WTC11 (cell line): ENCODE measurements around the gene FOXC2. TPM values are rescaled to one million over a fixed set of nuclear protein-coding genes. Genes with fewer than 3 reads are reported as not detected.

Experiments
- ATAC-seq: fragments of 200-7000 bp; cut with Tn5 transposase; 2 replicates; pipeline ENCODE4 v1.10.0; 2021; ENCODE audit warnings: mild to moderate bottlenecking, moderate library complexity
- CTCF ChIA-PET: fragments of 300-600 bp; sonication (Branson Sonifier 250); formaldehyde crosslinking; loops from one replicate; lab custom pipeline; 2021; ENCODE audit warnings: antibody characterized with exemption; lab: Charles Lee
- POLR2A ChIA-PET: fragments of 350-600 bp; sonication (Branson Sonifier 250); formaldehyde crosslinking; loops from one replicate; lab custom pipeline; 2021; ENCODE audit warnings: antibody characterized with exemption; lab: Charles Lee
- DNase-seq: peaks from one replicate; pipeline ENCODE4 v3.0.0; 2021; ENCODE audit warnings: low spot score
- H3K27ac Mint-ChIP-seq: 2 replicates; pipeline ENCODE4 v1.8.0; 2021; ENCODE audit warnings: mixed read lengths
- H3K27me3 Mint-ChIP-seq: 2 replicates; pipeline ENCODE4 v1.8.0; 2021; ENCODE audit warnings: low read depth, mild to moderate bottlenecking, moderate library complexity, mixed read lengths
- H3K36me3 Mint-ChIP-seq: 2 replicates; pipeline ENCODE4 v1.8.0; 2021; ENCODE audit warnings: mixed read lengths
- H3K4me1 Mint-ChIP-seq: 2 replicates; pipeline ENCODE4 v1.8.0; 2022; ENCODE audit warnings: mixed read lengths
- H3K4me3 Mint-ChIP-seq: 2 replicates; pipeline ENCODE4 v1.8.0; 2021; ENCODE audit warnings: mild to moderate bottlenecking, moderate library complexity, mixed read lengths
- H3K9me3 Mint-ChIP-seq: 2 replicates; pipeline ENCODE4 v1.8.0; 2021; ENCODE audit warnings: mixed read lengths
- ATF1 ChIP-seq: sonication (generic); formaldehyde crosslinking; IDR thresholded peaks from 2 replicates; pipeline ENCODE4 v1.8.1; 2023; ENCODE audit warnings: mild to moderate bottlenecking, moderate library complexity, missing genetic modification reagents
- CREB1 ChIP-seq: sonication (generic); formaldehyde crosslinking; IDR thresholded peaks from 2 replicates; pipeline ENCODE4 v1.8.0; 2023; ENCODE audit warnings: mild to moderate bottlenecking, missing genetic modification reagents
- CREM ChIP-seq: sonication (generic); formaldehyde crosslinking; IDR thresholded peaks from 2 replicates; pipeline ENCODE4 v1.8.1; 2022; ENCODE audit warnings: mild to moderate bottlenecking, missing genetic modification reagents, moderate library complexity
- HMGA2 ChIP-seq: fragments of 250-450 bp; sonication (Bioruptor Pico); IDR thresholded peaks from 2 replicates; pipeline ENCODE4 v1.4.0; 2021; ENCODE audit warnings: mild to moderate bottlenecking, moderate library complexity
- NFYB ChIP-seq: sonication (generic); formaldehyde crosslinking; conservative IDR thresholded peaks from 2 replicates; pipeline ENCODE4 v1.8.0; 2022; ENCODE audit warnings: low read depth, missing genetic modification reagents
- NR3C1 ChIP-seq: sonication (generic); formaldehyde crosslinking; conservative IDR thresholded peaks from 2 replicates; pipeline ENCODE4 v1.8.1; 2023; ENCODE audit warnings: low read depth, mild to moderate bottlenecking, missing genetic modification reagents
- PRRX2 ChIP-seq: fragments of 250-450 bp; sonication (Bioruptor Pico); IDR thresholded peaks from 2 replicates; pipeline ENCODE4 v1.8.0; 2021; ENCODE audit warnings: mild to moderate bottlenecking
- RORB ChIP-seq: fragments of 250-450 bp; sonication (Bioruptor Pico); IDR thresholded peaks from 2 replicates; pipeline ENCODE4 v1.9.0; 2021; ENCODE audit warnings: mild to moderate bottlenecking
- TCF7 ChIP-seq: sonication (generic); formaldehyde crosslinking; IDR thresholded peaks from 2 replicates; pipeline ENCODE4 v1.8.0; 2022; ENCODE audit warnings: mild to moderate bottlenecking, low read depth, missing genetic modification reagents, moderate library complexity
- TEAD1 ChIP-seq: sonication (generic); formaldehyde crosslinking; IDR thresholded peaks from 2 replicates; pipeline ENCODE4 v1.8.0; 2022; ENCODE audit warnings: mild to moderate bottlenecking, missing genetic modification reagents
- ZNF396 ChIP-seq: fragments of 250-450 bp; sonication (Bioruptor Pico); IDR thresholded peaks from 2 replicates; pipeline ENCODE4 v1.8.0; 2021; ENCODE audit warnings: mild to moderate bottlenecking, moderate library complexity, borderline replicate concordance
- ZNF423 ChIP-seq: fragments of 250-450 bp; sonication (Bioruptor Pico); IDR thresholded peaks from 2 replicates; pipeline ENCODE4 v2.1.2; 2022; ENCODE audit warnings: mild to moderate bottlenecking, moderate library complexity
- total RNA-seq: library from RNA; stranded (reverse); gene quantifications from 3 replicates; pipeline ENCODE4 v1.2.3, GENCODE V29; 2021
- TF ChIP-seq, protein P1 (sequence below): sonication (generic); formaldehyde crosslinking; IDR thresholded peaks from 2 replicates; pipeline ENCODE4 v1.8.1; 2023; ENCODE audit warnings: mild to moderate bottlenecking, missing genetic modification reagents, borderline replicate concordance
- TF ChIP-seq, protein P2 (sequence below): sonication (generic); formaldehyde crosslinking; IDR thresholded peaks from 2 replicates; pipeline ENCODE4 v1.8.0; 2022; ENCODE audit warnings: mild to moderate bottlenecking, missing genetic modification reagents
- TF ChIP-seq, protein P3 (sequence below): sonication (generic); formaldehyde crosslinking; IDR thresholded peaks from 2 replicates; pipeline ENCODE4 v1.8.1; 2023; ENCODE audit warnings: mild to moderate bottlenecking, missing genetic modification reagents, moderate library complexity
- TF ChIP-seq, protein P4 (sequence below): sonication (generic); formaldehyde crosslinking; conservative IDR thresholded peaks from 2 replicates; pipeline ENCODE4 v1.8.1; 2023; ENCODE audit warnings: mild to moderate bottlenecking, low read depth, missing genetic modification reagents, moderate library complexity
- TF ChIP-seq, protein P5 (sequence below): sonication (generic); formaldehyde crosslinking; IDR thresholded peaks from 2 replicates; pipeline ENCODE4 v1.8.0; 2023; ENCODE audit warnings: mild to moderate bottlenecking, missing genetic modification reagents

Gene FOXC2
- total RNA-seq, 1 experiment from 2014 or later, result 0.28 TPM

DNA sequence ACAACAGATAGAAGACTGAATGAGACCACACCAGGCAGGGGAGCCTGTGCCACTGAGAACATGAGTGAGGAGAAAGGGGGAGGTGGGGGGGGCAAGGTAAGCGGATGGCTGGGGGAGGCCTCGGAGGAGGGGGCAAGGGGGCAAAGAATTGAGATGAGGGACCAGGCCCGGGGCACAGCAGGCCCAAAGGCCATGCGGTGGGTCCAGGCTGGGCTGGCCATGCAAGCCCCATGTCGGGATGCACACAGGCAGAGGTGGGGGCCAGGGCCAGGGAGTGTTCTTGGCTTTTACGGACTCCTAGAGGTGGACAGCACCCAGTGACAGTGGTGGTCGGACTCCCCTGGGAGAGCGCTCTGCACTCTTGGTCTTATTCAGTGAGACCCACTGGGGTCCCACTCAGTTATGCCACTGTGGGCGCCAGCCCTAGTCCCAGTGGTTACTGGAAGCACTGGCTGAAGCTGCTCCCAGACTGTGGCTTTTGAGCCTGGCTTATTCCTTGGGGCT, 6.8 kb upstream of the FOXC2 start:
- peaks cover 14% of the 10 kb centered on the region for H3K4me1 Mint-ChIP-seq
- no peak for DNase-seq
- peaks cover 33% of the 10 kb centered on the region for H3K27me3 Mint-ChIP-seq
- no peaks in the 10 kb centered on the region for H3K36me3 Mint-ChIP-seq
- no peak overlapping the region for H3K4me3 Mint-ChIP-seq
- H3K9me3 Mint-ChIP-seq, result no peaks in the 10 kb centered on the region
- no peak for ATAC-seq
- ChIA-PET POLR2A (no interaction called here), CTCF (no interaction called here)
- no peak for TF ChIP-seq ZNF423
- TF ChIP-seq TCF7 (CRISPR knock-in tag), result no peak
- no peak for TF ChIP-seq CREB1
- TF ChIP-seq, protein P1, sequence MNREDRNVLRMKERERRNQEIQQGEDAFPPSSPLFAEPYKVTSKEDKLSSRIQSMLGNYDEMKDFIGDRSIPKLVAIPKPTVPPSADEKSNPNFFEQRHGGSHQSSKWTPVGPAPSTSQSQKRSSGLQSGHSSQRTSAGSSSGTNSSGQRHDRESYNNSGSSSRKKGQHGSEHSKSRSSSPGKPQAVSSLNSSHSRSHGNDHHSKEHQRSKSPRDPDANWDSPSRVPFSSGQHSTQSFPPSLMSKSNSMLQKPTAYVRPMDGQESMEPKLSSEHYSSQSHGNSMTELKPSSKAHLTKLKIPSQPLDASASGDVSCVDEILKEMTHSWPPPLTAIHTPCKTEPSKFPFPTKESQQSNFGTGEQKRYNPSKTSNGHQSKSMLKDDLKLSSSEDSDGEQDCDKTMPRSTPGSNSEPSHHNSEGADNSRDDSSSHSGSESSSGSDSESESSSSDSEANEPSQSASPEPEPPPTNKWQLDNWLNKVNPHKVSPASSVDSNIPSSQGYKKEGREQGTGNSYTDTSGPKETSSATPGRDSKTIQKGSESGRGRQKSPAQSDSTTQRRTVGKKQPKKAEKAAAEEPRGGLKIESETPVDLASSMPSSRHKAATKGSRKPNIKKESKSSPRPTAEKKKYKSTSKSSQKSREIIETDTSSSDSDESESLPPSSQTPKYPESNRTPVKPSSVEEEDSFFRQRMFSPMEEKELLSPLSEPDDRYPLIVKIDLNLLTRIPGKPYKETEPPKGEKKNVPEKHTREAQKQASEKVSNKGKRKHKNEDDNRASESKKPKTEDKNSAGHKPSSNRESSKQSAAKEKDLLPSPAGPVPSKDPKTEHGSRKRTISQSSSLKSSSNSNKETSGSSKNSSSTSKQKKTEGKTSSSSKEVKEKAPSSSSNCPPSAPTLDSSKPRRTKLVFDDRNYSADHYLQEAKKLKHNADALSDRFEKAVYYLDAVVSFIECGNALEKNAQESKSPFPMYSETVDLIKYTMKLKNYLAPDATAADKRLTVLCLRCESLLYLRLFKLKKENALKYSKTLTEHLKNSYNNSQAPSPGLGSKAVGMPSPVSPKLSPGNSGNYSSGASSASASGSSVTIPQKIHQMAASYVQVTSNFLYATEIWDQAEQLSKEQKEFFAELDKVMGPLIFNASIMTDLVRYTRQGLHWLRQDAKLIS (CRISPR knock-in tag), result no peak
- TF ChIP-seq TEAD1 (CRISPR knock-in tag), result no peak
- TF ChIP-seq PRRX2, result no peak
- TF ChIP-seq, protein P2, sequence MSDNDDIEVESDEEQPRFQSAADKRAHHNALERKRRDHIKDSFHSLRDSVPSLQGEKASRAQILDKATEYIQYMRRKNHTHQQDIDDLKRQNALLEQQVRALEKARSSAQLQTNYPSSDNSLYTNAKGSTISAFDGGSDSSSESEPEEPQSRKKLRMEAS (CRISPR knock-in tag), result no peak
- TF ChIP-seq RORB (CRISPR knock-in tag), result no peak
- TF ChIP-seq, protein P3, sequence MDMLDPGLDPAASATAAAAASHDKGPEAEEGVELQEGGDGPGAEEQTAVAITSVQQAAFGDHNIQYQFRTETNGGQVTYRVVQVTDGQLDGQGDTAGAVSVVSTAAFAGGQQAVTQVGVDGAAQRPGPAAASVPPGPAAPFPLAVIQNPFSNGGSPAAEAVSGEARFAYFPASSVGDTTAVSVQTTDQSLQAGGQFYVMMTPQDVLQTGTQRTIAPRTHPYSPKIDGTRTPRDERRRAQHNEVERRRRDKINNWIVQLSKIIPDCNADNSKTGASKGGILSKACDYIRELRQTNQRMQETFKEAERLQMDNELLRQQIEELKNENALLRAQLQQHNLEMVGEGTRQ (CRISPR knock-in tag), result no peak
- TF ChIP-seq NR3C1 (CRISPR knock-in tag), result no peak
- no peak overlapping the region for H3K27ac Mint-ChIP-seq

DNA sequence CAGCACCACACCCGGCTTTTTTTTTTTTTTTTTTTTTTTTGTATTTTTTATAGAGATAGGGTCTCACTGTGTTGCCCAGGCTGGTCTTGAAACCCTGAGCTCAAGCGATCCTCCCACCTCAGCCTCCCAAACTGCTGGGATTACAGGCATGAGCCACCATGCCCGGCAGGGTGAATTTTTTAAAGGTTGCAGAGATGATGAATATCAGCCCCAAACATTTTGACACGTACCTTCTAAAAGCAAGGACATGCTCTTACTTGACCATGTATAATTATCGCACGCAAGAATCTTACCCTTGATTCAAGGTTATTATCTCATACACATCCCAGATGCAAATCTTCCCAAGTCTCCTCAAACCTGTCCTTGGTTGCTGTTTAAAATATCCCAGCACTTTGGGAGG, 4.3 kb upstream of the FOXC2 start:
- no peaks in the 10 kb centered on the region for H3K9me3 Mint-ChIP-seq
- ChIA-PET CTCF (interaction anchor here (0.7 to 1.4 kb wide), 2 partner anchors 455 to 643 kb away, joined by 3 to 6 read pairs; no protein-coding TSS in a partner anchor), POLR2A (no interaction called here)
- no peaks in the 10 kb centered on the region for H3K36me3 Mint-ChIP-seq
- H3K4me1 Mint-ChIP-seq, result peaks cover 19% of the 10 kb centered on the region
- no peak overlapping the region for H3K27ac Mint-ChIP-seq
- ATAC-seq, result no peak
- H3K4me3 Mint-ChIP-seq, result no peak overlapping the region
- DNase-seq, result no peak
- H3K27me3 Mint-ChIP-seq, result peaks cover 55% of the 10 kb centered on the region
- TF ChIP-seq, protein P1 (CRISPR knock-in tag), result no peak
- TF ChIP-seq ATF1 (CRISPR knock-in tag) (no peak), NFYB (no peak), CREM (CRISPR knock-in tag) (no peak), ZNF396 (CRISPR knock-in tag) (no peak), HMGA2 (no peak)
- TF ChIP-seq, protein P4, sequence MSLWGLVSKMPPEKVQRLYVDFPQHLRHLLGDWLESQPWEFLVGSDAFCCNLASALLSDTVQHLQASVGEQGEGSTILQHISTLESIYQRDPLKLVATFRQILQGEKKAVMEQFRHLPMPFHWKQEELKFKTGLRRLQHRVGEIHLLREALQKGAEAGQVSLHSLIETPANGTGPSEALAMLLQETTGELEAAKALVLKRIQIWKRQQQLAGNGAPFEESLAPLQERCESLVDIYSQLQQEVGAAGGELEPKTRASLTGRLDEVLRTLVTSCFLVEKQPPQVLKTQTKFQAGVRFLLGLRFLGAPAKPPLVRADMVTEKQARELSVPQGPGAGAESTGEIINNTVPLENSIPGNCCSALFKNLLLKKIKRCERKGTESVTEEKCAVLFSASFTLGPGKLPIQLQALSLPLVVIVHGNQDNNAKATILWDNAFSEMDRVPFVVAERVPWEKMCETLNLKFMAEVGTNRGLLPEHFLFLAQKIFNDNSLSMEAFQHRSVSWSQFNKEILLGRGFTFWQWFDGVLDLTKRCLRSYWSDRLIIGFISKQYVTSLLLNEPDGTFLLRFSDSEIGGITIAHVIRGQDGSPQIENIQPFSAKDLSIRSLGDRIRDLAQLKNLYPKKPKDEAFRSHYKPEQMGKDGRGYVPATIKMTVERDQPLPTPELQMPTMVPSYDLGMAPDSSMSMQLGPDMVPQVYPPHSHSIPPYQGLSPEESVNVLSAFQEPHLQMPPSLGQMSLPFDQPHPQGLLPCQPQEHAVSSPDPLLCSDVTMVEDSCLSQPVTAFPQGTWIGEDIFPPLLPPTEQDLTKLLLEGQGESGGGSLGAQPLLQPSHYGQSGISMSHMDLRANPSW (CRISPR knock-in tag), result no peak
- TF ChIP-seq, protein P5, sequence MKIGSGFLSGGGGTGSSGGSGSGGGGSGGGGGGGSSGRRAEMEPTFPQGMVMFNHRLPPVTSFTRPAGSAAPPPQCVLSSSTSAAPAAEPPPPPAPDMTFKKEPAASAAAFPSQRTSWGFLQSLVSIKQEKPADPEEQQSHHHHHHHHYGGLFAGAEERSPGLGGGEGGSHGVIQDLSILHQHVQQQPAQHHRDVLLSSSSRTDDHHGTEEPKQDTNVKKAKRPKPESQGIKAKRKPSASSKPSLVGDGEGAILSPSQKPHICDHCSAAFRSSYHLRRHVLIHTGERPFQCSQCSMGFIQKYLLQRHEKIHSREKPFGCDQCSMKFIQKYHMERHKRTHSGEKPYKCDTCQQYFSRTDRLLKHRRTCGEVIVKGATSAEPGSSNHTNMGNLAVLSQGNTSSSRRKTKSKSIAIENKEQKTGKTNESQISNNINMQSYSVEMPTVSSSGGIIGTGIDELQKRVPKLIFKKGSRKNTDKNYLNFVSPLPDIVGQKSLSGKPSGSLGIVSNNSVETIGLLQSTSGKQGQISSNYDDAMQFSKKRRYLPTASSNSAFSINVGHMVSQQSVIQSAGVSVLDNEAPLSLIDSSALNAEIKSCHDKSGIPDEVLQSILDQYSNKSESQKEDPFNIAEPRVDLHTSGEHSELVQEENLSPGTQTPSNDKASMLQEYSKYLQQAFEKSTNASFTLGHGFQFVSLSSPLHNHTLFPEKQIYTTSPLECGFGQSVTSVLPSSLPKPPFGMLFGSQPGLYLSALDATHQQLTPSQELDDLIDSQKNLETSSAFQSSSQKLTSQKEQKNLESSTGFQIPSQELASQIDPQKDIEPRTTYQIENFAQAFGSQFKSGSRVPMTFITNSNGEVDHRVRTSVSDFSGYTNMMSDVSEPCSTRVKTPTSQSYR (CRISPR knock-in tag), result no peak
